Measurements from ENCODE around the gene PKLR.
"Not testable (repeated sequence)": the region's sequence is repeated elsewhere in the genome, so short reads cannot be mapped to it uniquely, and the experiment has no call there.

Gene PKLR

DNA sequence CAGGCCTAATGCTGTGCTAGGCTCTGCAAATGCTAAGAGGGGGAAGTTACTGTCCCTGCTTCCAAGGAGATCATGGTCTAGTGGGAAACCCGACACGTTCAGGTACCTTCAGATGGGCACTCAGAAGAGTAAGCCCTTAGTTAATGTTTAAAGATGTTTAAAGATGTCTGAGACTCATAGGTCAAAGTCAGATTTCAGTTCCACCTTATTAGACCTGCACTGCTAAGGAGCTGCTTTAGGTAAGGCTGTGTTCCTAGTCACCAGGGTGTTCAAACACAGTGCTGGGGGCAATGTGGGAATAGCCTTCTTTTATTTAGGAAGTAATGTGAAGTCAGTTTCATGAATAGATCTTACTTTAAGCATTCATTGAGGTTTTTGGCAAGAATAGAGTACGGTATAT lies 15.7 kb upstream of the PKLR start:
- DNase-seq = no peak

DNA sequence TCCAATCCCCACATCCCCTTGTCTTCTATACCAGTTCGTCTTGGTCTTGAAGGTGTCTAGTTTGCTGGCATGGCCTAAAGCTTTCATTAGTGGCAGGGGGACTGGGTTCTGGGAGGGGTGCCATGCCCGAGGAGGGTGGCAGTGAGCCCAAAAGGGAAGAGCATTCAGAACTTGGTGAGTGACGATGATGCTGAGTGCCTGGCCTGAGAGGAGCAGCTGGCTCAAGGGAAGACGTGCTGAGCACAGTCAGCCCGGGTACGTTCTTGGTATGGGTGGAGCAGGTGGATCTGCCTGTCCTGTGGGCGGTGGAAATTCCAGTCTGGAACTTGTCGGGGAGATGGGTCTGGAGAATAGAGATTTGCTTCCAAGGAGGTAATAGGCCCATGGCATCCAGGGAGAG lies 12.0 kb upstream of the PKLR start:
- no peak for DNase-seq

DNA sequence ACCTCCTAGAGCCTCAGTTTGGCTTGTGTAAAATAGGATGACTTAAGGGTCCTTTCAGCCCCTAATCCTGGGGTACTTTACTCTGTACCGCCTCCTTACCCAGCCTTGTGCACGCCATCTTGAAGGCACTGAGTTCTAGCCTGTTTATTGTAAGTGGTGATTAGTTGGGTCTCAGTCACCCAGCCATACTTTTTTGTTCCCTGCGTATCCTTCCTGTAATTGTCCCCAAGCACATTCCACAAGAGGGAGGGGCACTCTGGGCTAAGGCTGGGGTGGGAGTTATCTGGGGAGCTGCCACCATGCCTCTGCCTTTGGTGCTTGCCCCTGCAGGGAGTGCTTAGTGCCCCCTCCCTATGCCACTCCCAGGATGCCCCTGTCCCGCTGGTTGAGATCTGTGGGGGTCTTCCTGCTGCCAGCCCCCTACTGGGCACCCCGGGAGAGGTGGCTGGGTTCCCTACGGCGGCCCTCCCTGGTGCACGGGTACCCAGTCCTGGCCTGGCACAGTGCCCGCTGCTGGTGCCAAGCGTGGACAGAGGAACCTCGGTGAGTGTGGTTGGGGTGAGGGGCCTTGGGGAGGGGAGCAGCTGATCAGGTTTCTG lies 8.3 kb upstream of the PKLR start:
- no peak for DNase-seq

DNA sequence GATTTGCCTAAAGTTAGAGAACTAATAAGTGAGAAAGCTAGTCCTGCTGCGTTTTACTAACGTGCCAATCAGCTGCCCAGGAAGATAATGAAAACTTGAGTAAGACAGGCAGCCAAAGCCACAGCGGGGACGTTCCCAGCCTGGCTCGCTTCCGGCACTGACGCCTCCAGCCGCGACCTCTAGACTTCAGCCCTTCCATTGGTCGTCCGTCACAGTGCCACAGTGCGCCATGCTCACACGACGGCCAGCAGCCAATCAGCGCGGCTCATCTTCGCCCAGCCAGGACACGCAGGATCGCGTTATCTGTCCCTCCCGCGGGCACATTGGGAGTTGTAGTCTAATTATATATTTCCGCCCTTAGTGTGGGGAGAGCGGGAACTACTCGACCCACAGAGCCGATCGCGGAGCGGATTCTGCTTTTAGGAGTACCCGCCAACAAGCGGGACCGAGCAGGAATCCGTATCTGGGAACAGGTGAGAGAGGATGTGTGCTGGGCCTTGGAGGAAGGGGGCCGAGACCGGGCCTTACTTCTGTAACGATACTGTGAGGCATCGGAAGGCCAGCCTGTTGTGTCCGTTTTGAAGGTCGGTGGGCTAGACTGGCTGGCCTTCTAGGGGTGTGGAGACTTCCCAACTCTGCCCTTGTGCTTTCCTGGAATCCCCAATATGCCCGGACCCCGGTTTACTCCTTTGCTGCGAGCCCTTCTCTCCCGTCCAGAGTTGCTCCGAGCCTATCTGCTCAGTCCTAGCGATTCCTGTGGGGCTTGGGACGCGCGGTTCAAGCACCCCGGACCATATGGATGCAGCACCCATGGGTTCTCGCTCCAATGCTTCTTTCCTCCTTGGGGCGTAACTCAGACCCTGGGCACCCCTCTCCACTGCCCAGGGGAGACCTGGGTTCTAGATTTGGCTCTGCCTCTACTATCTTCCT lies 7.5 kb upstream of the PKLR start, which contains the start of gene FDPS:
Gene FDPS, plus strand, starts transcription at position 374 of the 930 bp plus-strand sequence. CDS start 924 bp downstream, outside the sequence.
- DNase-seq = peak; percentile 95

DNA sequence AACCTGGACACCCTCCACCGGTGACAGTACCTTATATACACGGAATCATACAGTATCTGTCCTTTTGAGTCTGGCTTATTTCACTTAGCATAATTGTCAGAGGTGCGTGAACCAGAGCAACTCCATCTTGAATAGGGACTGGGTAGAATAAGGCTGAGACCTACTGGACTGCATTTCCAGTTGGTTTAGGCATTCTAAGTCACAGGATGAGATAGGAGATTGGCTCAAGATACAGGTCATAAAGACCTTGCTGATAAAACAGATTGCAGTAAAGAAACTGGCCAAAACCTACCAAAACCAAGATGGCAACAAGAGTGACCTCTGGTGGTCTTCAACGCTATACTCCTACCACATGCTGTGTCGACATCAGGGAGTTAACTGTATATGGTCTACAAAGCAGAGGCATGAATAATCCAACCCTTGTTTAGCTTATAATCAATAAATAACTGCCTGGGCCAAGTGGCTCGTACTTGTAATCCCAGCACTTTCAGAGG lies 6.1 kb upstream of the PKLR start:
- no peak for DNase-seq

DNA sequence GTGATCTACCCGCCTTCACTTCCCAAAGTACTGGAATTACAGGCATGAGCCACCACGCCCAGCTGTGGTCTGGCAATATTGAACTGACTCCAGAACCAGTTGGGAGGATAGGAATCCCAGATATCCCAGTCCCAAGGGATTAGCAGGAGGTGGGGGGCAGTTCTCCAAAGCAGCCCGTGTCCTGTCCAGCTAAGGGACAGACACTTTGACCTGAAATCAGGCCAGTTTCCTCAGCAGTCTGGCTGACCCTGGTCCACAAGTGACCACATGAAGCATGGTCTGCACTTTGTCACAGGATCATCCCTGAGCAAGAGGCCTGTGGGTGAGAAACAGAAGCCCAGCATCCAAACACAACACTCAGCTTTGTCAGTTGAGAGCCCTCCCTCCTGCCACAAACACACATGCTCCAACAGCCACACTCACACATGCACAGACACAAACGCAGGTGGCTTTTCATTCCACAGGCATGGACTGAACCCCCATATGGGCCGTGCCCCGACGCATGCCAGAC lies 4.7 kb upstream of the PKLR start:
- no peak for DNase-seq

DNA sequence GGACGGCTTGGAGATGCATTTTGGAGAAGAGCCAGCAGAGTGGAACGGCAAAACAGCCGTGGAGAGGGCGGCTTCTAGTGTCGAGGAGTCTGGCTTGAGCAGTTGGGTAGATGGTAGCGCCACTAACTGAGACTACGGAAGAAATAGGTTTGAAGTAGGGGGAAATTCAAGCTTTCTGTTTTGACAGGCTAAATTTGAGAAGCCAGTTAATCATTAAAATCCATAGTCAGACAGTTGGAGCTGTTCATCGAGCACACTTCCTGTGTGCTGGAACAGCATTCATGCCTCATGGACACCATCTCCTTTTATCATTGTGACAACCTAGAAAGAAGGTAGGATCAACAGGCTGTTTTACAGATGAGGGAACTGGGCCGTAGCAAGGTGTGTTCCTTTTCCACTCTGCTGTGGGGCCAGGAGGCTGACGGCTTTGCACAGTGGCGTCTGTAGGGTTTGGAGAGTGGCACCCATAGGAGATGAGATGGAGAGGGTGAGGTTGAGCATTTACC lies 3.4 kb upstream of the PKLR start:
- DNase-seq = no peak

DNA sequence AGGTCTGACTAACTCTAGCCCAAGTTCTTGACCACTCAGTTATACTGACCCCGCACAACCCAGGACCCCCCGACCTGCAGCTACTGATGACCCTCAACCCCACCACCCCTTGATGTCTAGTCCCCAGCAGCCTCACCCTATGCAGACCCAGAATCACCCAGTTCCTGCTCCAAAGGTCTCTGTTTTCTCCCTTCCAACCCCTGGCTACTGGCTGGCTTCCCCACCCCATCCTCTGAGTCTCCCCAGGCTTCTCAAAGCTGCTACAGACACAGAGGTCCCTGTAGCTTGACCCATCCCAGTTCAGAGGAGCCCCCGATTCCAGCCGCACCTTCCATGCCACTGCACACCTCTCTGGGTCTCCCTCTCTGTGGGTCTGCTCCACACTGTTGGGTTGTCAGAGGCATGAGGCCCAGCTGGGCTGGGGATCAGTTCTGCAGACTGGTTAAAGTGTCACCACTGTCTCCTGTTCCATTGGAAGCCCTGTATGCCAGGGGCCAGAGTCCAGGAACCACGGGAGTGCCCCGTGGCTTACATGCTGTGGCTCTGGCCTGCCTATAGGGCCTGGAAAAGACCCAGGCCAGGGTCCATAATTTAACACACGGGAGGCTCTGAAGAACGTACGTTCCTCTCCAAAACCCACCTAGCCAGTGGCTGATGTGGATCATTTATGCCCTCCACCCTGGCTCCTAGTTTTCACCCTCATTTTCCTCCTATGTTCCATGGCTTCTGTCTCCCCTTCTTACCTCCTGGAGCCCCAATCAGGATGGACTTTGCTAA lies 497 bp downstream of the PKLR start:
- no peak for DNase-seq

DNA sequence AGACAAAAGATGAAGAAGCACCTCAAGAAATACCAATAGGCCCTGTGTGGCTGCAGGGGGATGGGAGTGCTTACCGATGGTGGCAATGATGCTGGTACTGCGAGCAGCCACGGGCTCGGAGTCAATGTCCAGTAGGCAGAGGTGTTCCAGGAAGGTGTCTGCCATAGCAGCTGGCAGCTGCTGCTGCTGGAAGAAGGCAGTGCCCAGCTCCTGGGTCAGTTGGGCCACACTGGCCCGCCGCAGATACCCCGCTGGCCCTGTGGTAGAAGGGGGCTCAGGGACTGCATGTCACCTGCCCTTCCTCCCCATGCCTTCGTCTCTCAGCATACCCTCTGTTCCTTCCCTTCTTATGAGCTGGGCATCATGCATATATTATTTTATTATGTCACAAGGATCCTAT lies 1.2 kb downstream of the PKLR start:
- DNase-seq = no peak

DNA sequence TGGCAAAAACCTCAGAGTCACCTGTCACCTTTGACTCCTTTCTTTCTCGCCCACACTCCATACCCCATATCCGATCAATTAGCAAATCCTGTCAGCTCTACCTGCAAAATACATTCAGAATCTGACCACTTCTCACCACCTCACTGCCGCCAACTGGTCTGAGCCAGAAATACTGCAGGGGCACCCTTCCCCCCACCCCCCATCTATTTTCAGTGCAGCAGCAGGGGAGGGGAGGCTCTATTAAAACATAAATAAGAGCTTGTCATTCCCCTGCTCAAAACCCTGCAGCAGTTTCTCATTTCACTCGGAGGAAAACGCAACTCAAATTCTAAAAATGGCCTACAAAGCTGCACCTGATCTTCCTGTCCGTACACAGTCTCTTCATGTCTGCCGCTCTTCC lies 3.9 kb downstream of the PKLR start:
- no peak for DNase-seq

DNA sequence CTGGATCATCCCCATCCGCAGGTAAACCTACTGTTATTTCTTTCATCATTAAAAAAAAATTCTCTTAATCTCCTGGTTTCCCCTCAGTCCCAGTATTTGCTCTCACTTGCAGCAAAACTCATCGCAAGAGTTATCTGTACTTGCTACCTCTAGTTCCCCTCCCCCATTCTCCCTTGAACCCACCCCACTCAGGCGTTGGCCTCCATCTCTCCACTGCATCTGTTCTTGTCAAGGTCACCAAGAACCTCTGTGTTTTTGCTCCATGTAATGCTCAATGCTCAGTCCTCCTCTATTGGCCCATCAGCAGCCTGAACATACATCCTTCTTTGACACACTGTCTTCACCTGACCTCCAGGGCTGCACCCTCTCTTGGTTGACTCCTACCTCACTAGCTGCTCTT lies 4.6 kb downstream of the PKLR start:
- no peak for DNase-seq

DNA sequence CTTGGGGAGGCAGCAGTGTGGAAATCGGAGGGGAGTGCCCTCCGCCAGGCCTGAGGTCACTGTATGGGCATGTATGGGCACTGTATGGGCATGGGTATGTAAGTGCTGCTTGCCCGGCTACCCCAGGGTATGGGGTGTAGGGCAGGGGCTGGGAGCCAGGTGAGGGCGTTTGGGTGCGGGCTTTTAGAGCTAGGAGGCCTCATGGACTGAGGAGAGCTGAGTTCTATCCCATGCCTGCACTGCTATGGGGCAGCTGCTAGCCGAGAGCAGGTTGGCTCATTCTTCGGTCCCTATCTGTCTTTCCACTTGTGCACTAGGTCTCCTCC lies 5.3 kb downstream of the PKLR start:
- DNase-seq = no peak

DNA sequence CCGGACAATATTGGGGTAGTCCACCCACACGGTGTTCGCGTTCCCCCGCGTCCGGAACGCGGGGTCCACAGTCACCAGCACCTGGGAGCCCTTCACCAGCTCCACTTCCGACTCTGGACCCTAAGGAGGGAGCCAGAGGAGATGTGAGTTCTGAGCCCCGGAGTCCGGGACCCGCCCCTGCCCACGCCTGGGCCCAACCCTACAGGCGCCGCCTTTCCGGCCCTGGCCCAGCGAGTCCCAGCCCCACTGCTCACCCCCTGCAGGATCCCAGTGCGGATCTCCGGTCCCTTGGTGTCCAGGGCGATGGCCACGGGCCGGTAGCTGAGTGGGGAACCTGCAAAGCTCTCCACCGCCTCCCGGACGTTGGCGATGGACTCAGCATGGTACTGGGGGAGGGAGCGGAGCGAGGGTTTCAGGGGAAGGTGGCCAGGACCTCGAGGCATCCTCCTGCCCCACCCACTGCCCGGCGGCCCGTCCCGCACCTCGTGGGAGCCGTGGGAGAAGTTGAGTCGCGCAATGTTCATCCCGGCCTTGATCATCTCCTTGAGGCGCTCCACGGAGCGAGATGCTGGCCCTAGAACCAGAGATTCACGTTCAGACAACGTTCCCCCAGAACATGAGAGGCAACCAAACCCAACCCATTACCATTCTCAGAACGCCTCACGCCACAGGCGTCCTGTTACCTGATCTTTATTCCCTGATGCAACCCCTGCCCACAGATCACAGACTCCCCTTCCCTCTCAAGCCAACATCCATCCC lies 5.9 kb downstream of the PKLR start:
- DNase-seq = no peak

DNA sequence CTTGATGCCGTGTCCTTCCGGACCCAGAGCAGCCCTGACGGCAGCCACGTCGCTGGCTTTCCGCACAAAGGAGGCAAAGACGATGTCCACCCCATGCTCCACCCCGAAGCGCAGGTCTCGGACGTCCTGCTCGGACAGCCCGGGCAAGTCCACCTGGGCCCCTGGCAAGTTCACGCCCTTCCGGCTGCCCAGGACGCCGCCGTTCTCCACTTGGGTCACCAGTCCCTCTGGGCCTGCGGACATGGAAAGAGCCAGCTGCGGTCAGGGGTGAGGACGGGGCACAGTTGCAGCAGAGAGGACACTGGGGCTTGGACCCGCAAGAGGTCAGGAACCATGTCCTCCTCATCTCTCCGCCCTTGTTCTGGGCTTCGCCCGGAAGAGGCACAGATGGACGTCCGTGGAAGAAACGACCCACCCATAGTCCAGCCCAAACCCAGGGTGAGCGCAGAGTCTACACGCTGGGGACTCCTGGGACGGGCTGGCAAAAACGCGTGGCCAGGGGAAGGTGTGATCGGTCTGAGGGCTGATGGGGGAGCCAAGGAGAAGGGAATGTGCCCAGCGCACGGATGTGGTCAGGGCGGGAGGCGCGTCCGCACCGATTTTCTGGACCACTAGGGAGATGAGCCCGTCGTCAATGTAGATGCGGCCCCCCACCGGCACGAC lies 6.6 kb downstream of the PKLR start:
- DNase-seq = no peak

DNA sequence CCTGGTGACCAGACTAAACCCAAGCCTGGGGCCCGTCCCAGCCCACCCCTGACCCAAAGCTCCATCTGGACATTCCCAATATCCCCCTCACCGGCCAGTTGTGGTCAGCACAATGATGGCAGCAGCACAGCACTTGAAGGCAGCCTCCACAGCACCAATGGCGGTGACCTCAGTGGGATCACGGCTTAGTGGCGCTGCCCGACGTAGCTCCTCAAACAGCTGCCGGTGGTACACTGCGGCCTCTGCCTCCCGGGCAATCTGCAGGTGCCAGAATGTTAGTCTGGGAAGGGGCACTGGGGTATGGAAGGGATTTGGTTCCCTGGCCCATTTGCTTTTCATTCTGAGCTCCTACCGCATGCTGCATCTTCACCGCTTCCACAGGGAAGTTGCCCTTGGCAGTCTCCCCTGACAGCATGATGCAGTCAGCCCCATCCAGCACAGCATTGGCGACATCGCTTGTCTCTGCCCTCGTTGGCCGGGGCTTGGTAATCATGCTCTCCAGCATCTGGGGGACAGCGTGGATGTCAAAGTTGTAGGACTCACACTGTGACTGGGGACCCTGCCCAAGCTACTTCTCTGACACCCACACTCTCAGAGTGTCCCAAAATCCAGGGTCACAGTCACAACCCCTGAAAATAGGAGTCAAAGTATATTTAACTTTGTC lies 8.0 kb downstream of the PKLR start:
- DNase-seq = no peak

DNA sequence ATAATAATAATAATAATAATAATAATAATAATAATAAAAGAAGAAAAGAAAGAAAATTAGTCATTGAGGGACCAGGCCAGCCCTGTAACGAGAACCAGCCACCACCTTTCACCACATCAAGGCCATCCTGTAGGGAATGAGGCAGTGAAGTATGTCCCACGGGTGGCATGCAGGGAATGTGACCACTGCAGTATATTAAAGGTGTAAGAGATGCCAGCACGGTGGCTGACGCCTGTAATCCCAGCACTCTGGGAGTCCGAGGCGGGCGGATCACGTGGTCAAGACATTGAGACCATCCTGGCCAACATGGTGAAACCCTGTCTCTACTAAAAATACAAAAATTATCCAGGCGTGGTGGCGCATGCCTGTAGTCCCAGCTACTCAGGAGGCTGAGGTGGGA lies 10.2 kb downstream of the PKLR start:
- not testable (repeated sequence) for DNase-seq

DNA sequence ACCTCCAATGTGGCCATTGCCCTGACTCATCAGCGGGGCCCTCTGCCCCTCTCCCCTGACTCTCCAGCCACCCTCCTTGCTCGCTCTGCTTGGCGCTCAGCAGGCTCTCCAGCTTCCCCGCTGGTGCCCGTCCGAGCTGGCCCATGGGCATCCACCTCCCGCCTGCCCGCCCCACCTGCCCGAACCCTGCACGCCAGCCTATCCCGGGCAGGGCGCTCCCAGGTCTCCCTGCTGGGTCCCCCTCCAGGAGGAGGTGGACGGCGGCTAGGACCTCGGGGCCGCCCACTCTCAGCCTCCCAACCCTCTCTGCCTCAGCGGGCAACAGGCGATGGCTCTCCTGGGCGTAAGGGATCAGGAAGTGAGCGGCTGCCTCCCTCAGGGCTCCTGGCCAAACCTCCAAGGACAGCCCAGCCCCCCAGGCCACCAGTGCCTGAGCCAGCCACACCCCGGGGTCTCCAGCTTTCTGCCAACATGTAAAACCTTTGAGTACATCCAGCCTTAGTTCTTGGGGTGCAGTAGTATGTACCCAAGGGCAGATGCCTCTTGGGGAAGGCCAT lies 13.2 kb downstream of the PKLR start:
- no peak for DNase-seq

DNA sequence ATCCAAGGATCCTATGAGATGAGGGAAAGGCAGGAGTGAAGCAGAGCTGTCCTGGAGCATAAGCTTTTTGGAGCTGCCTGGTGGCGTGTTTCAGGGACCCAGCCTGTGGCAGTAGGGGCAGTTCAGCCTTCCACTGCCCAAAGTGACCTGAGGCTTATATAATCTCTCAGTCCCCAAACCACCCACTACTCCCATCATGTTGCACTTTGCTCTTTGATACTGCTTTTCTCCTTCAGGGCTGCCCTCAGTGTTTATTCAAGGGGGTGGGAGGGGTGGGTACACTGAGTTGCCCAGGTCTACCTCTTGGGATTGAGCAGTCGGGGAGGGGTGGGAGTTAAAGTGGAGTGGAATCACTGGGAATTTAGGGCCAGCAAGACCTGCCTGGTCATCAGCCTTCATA lies 14.7 kb downstream of the PKLR start:
- DNase-seq = no peak

DNA sequence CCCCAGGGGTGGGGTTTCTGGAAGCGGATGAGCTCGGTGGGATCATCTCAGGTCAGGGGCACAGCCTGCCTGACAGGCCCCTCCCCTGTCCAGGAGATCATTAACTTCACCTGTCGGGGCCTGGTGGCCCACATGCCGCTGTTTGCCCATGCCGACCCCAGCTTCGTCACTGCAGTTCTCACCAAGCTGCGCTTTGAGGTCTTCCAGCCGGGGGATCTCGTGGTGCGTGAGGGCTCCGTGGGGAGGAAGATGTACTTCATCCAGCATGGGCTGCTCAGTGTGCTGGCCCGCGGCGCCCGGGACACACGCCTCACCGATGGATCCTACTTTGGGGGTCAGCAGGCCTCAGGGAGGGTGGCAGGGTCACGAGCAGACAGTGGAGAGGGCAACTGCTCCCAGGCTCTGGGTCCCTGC lies 15.6 kb downstream of the PKLR start:
- DNase-seq = no peak

DNA sequence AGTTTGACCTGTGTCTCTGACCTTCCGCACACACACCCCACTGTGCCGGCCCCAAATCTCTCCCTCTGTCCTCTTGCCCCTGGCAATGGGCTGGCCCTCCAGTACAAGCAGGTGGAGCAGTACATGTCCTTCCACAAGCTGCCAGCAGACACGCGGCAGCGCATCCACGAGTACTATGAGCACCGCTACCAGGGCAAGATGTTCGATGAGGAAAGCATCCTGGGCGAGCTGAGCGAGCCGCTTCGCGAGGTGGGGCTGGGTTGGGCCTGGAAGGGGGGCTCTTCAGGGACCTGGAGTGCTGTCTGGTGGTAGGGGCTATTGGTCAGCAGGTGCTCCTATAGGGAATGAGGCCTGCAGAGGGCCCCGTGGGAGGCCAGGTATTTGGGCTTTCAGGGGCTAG lies 16.2 kb downstream of the PKLR start:
- no peak for DNase-seq

DNA sequence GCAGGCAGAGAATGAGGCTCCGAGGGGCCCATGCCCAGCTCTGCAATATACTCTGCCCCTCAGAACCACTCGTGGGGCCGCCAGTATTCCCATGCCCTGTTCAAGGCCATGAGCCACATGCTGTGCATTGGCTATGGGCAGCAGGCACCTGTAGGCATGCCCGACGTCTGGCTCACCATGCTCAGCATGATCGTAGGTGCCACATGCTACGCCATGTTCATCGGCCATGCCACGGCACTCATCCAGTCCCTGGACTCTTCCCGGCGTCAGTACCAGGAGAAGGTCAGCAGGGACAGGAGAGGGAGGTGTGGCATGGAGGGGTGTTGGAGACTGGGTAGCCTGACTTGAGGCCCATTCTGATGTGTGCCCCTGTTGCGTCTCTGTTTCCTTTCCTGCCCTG lies 16.8 kb downstream of the PKLR start:
- DNase-seq = no peak
